H1 (cell line): ENCODE data around the gene EIF4EBP2. TPM values are rescaled to one million over a fixed set of nuclear protein-coding genes. Genes with fewer than 3 reads are reported as not detected.
A peak's percentile ranks its signal among the peaks of the same experiment; 100 is the strongest.

Source experiments
- CHD2 ChIP-seq: IDR thresholded peaks from 2 replicates; pipeline ENCODE4 v1.6.1; 2012; ENCODE audit warnings: low read length, improper control_type of control experiment
- CREB1 ChIP-seq: IDR thresholded peaks from 2 replicates; pipeline ENCODE4 v1.6.1; 2012; ENCODE audit warnings: inconsistent platforms
- CTCF ChIP-seq, 3 experiments: IDR thresholded peaks; 1 replicate in 2 of 3; 2 replicates in 1 of 3; pipeline versions ENCODE4 v1.5.1 to v1.6.1; 2011; ENCODE audit warnings: low read length in 3 of 3, mild to moderate bottlenecking in 3 of 3, inconsistent platforms in 2 of 3, low read depth in 1 of 3, moderate library complexity in 1 of 3; ENCODE audit not compliant: insufficient read depth in 1 of 3; ENCODE audit errors: control extremely low read depth in 1 of 3
- JUND ChIP-seq: IDR thresholded peaks from 2 replicates; pipeline ENCODE4 v1.6.1; 2011; ENCODE audit warnings: mild to moderate bottlenecking, improper control_type of control experiment, low read length
- MAX ChIP-seq: IDR thresholded peaks from 2 replicates; pipeline ENCODE4 v1.6.1; 2012; ENCODE audit warnings: inconsistent platforms
- POLR2AphosphoS5 ChIP-seq: IDR thresholded peaks from 2 replicates; pipeline ENCODE4 v1.6.1; 2011; ENCODE audit warnings: low read depth, low read length
- SP1 ChIP-seq: IDR thresholded peaks from 2 replicates; pipeline ENCODE4 v1.6.1; 2011; ENCODE audit warnings: low read depth, low read length
- TAF1 ChIP-seq: IDR thresholded peaks from 2 replicates; pipeline ENCODE4 v1.6.1; 2011; ENCODE audit warnings: mild to moderate bottlenecking, low read depth, low read length
- TBP ChIP-seq: IDR thresholded peaks from 2 replicates; pipeline ENCODE4 v1.6.1; 2011; ENCODE audit warnings: low read depth, low read length, improper control_type of control experiment
- polyA plus RNA-seq, 7 experiments: library from polyadenylated mRNA; depleted of rRNA in 3 of 7; stranded (reverse) in 5 of 7; unstranded in 2 of 7; fragments of >200 nt in 5 of 7; fragments of 200-250 nt in 2 of 7; gene quantifications; 1 replicate in 5 of 7; 2 replicates in 1 of 7; 4 replicates in 1 of 7; pipeline versions ENCODE4 v1.2.1 to v1.2.3, GENCODE V29; 2011 to 2013; ENCODE audit warnings: missing spikeins in 2 of 7, mixed read lengths in 2 of 7
- total RNA-seq: library from RNA; stranded (reverse); fragmentation: NEBNext Ultra II Directional; extraction: Animal tissue kit (Norgen Biotek cat#: 25700); gene quantifications from 2 replicates; pipeline ENCODE4 v1.2.1, GENCODE V29; 2021

The EIF4EBP2 gene
- total and polyA plus RNA-seq, 2 of the 8 experiments (the other 6 are each of a cell fraction or from before 2014, with no cell fraction given) = 55.3 to 144 TPM

- no peak for TF ChIP-seq CTCF (IDR thresholded peaks at IDR 0.05; ENCODE audit: control extremely low read depth in 1 of 3, insufficient read depth in 1 of 3, low read depth in 1 of 3, low read length in 3 of 3)
- no peak for TF ChIP-seq CHD2
- peak; percentile 36 for TF ChIP-seq CREB1
- no peak for TF ChIP-seq JUND
- peak; percentile 72 for TF ChIP-seq MAX
- TF ChIP-seq POLR2AphosphoS5 = no peak
- TF ChIP-seq TBP = no peak
- TF ChIP-seq SP1 = no peak
- no peak for TF ChIP-seq TAF1
Observed at GRCh38 chr10:70441161-70441894, 37.4 kb downstream of the EIF4EBP2 start, which contains the start of gene NODAL (continued).
